HG03460 (cell line): Measurements from ENCODE around the gene GNA15.

Source experiments
- ATAC-seq: cut with Tn5 transposase; IDR thresholded peaks from one replicate; pipeline ENCODE4 v1.9.1; 2021; ENCODE audit not compliant: unreplicated experiment

The GNA15 gene

GRCh38 chr19:3106509-3107141 lies 29.2 kb upstream of the GNA15 start:
- ATAC-seq: no peak

GRCh38 chr19:3107658-3108057 lies 28.2 kb upstream of the GNA15 start:
- no peak for ATAC-seq

GRCh38 chr19:3108775-3109174 lies 27.1 kb upstream of the GNA15 start:
- ATAC-seq: no peak

- no peak for ATAC-seq
These were observed 26.3 kb upstream of the GNA15 start for GRCh38 chr19:3109491-3109890.

GRCh38 chr19:3110126-3110825 lies 25.6 kb upstream of the GNA15 start:
- ATAC-seq: no peak

- no peak for ATAC-seq
These were observed 24.1 kb upstream of the GNA15 start for GRCh38 chr19:3111586-3112247.

- no peak for ATAC-seq
These were observed 23.3 kb upstream of the GNA15 start for GRCh38 chr19:3112375-3113099.

GRCh38 chr19:3113100-3114017 lies 22.5 kb upstream of the GNA15 start:
- ATAC-seq: no peak

- ATAC-seq: no peak
These were observed 21.7 kb upstream of the GNA15 start for GRCh38 chr19:3114018-3114726.

- no peak for ATAC-seq
These were observed 21.0 kb upstream of the GNA15 start for GRCh38 chr19:3114811-3115210.

- ATAC-seq: no peak
These were observed 20.4 kb upstream of the GNA15 start for GRCh38 chr19:3115411-3115810.

GRCh38 chr19:3115916-3116602 lies 19.8 kb upstream of the GNA15 start:
- no peak for ATAC-seq

GRCh38 chr19:3116621-3117020 lies 19.2 kb upstream of the GNA15 start:
- no peak for ATAC-seq

- ATAC-seq: no peak
These were observed 18.1 kb upstream of the GNA15 start for GRCh38 chr19:3117716-3118115.

- ATAC-seq: no peak
These were observed 17.4 kb upstream of the GNA15 start for GRCh38 chr19:3118232-3119070.

GRCh38 chr19:3119071-3119595 lies 16.7 kb upstream of the GNA15 start:
- ATAC-seq: no peak

- no peak for ATAC-seq
These were observed 16.0 kb upstream of the GNA15 start for GRCh38 chr19:3119693-3120380.
